Fibroblast of upper back skin (primary cell): ENCODE data around the gene ZNF678.
"Not testable (repeated sequence)": the region's sequence is repeated elsewhere in the genome, so short reads cannot be mapped to it uniquely, and the experiment has no call there.

Experiments used
- DNase-seq: peaks from one replicate; pipeline ENCODE4 v3.0.0-alpha.2; 2013

The ZNF678 gene

GRCh38 chr1:227556288-227556687 is 7.1 kb upstream of the ZNF678 start:
- DNase-seq: no peak

DNA sequence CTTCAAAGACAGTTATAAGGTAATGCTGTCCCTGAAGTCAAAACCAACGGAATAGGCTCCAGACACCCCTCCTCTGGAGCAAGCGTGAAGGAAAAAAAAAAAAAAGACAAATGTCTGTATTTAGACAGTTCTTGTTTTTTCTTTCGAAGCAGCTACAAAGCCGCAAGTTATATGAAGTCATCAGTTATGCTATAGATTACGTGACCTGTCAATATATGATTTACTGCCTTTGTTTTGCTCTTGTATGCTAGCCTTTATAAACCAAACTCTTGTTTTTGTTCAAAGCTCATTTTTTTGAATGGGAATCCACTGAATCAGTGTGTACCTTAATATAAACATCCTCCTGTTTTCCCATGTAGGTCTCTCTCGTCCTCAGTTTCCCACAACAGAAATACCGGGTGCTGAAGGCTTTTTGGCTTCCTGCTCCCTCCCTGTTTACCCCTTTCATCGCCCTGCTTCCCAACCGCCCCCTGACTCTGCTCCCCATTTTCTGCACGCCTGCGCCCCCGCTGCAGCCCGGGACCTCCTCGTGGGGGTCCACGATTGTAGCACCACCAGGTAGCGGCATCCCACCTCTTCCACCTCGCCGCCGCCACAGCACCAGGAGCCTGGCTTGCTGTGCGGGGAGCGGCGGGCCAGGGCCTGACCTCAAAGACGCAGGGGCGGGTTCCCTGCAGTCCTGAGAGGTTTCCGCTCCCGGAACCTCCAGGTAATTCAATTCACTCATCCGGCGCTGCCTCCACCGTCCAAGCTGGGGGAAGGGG is 5.2 kb upstream of the ZNF678 start:
- no peak for DNase-seq

DNA sequence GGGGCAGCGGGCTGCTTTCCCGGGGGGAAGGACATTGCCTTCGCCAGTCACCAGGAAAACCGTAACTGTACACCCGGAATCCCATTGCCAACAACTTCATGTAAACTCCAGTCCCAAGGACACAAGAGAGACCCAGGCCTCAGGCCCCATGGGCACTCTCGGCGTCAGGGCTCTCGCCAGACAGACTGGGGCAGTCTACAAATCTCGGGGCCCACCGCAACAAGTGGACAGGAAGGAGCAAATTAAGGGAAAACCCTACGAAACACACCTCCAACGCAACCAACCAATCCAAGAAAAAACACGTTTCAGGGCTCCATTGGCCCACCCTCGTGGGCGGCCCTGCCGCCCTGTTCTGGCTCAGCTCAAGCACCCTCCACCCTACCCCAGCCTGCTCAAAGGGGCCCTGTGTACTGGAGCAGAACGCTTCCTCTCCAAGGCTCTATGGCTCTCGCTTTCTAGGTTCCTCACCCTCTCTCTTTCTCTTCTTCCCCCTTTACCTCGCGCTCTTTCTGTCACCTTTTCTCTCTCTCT is 4.6 kb upstream of the ZNF678 start:
- no peak for DNase-seq

DNA sequence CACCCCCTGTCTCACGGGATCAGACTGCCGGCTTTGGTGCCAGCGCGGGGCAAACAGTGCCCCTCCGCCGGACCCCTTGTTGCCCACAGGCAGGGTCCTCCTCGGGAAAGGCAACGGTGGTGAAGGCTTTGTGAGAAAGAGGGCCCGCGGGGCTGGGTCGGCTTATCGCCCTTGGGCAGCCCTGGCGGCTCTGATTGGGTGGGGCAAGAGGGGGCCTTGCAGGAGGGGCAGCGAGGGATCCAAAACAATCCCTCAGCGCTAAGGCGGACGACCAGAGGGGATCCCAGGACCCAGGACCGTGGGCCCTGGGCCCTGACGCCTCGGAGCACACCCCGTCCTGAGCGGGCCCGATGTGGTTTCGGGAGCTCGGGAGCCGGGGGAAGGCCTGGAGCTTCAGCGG is 3.9 kb upstream of the ZNF678 start:
- no peak for DNase-seq

GRCh38 chr1:227559926-227560325 is 3.4 kb upstream of the ZNF678 start:
- no peak for DNase-seq

DNA sequence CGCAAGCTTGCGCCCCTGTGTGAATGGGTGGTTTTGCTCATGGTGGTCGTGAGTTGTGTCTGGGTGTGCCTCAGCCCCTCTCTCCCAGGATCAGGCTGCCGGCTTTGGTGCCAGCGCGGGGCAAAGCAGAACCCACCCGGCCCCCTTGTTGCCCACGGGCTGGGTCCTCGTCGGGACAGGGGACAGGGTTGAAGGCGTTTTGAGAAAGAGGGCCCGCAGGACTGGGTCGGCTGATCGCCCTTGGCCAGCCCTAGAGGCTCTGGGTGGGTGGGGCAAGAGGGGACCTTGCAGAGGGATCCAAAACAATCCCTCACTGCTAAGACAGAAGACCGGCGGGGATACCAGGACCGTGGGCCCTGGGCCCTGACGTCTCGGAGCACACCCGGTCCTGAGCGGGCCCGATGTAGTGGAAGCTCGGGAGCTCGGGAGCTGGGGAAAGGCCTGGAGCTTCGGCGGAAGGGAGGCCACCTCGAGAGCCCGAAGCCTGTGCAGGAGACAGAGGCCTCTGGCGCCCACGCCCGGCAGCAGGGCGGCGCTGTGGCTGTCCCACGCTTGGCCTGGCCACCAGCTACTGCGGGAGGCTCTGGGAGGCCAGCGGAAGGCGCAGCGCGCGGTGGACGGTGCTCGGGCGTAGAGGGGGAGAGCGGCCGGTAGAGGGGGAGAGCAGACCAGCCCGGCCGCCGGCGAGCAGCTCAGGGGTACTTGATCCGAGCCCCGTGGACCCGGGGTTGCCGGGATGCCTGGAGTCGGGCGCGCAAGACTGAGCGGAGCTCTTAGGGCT is 2.8 kb upstream of the ZNF678 start:
- DNase-seq: no peak

DNA sequence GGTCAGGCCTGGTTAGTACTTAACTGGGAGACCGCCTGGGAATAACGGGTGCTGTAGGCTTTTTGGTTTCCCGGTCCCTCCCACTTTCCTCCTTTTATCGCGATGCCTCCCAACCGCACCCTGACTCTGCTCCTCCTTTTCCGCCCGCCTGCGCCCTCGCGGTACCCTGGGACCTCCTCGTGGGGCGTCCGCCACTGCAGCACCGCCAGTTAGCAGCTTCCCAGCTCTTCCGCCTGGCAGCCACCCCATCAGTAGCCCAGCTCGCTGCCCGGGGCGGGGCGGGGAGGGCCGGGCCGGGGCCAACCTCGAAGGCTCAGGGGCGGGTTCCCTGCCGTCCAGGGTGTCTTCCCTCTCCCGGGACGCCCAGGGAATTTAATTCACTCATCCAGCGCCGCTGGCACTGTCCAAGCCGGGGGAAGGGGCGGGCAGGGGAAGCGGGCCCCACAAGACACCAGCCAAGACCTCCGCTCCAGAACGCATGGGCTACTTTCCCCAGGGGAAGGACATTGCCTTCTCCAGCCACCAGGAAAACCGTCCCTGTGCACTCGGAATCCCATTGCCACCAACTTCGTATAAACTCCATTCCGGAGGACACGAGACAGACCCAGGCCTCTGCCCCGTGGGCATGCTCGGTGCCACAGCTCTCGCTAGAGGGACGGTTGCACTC is 2.0 kb upstream of the ZNF678 start:
- DNase-seq: no peak

GRCh38 chr1:227562037-227562436 is 1.3 kb upstream of the ZNF678 start:
- DNase-seq: no peak

DNA sequence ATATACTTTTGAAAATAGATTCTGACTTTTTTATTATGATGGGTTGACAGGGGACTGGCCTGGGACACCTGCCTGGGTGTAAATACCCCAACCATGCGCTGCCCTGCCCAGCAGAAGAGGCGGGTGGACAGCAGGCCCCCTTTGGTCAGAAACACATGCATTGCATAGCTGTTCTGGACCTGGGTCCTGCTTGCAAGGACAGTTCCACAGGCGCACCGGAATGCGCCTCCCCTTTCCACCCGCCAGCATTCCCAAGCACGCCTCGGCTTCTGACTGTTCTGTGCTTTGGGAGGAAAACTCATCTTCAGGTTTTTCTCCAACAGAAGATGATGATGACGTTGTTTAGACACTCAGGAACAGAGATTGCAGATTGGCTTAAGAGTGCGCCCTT is 428 bp upstream of the ZNF678 start:
- DNase-seq: no peak

DNA sequence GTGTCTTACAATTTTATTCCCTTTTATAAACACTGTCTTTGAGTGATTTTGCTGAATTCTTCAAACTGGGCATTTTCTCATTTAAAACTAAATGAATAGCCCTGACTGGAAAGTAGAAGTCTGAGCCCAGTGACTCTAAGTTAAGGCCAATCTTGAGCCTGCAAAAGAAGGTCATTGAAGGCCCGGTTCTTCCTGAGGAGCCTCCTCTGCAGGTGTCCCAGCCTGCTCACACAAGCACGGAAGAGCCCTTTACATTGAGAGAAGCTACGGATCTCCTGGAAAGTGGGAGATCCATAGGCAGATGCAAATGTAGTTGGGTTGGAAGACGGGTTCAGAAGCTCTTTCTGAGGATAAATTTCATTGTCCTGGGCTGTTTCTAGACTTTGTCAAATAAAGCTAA is 3.9 kb downstream of the ZNF678 start:
- DNase-seq: no peak

- no peak for DNase-seq
Observed at GRCh38 chr1:227568593-227568992, 5.2 kb downstream of the ZNF678 start.

GRCh38 chr1:227572752-227573151 is 9.4 kb downstream of the ZNF678 start:
- no peak for DNase-seq

DNA sequence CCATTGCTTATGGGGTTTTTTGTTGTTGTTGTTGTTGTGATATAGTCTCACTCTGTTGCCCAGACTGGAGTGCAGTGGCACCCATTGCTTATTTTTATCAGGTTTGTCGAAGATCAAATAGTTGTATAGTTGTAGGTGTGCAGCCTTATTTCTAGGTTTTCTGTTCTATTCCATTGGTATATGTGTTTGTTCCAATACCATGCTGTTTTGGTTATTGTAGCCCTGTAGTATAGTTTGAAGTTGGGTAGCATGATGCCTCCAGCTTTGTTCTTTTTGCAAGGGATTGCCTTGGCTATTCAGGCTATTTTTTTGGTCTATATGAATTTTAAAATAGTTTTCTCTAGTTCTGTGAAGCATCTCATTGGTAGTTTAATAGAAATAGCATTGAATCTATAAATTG is 11.6 kb downstream of the ZNF678 start:
- DNase-seq: no peak

DNA sequence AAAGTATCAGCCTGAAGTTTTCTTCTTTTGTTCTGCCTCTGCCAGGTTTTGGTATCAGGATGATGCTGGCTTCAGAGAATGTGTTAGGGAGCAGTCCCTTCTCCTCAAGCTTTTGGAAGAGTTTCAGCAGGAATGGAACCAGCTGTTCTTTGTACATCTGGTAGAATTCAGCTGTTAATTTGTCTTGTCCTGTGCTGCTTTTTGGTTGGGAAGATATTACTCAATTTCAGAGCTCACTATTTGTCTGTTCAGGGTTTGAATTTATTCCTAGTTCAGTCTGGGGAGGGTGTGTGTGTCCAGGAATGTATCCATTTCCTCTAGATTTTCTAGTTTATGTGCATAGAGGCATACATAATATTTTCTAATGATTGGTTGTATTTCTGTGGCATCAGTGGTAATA is 12.8 kb downstream of the ZNF678 start:
- DNase-seq: no peak

GRCh38 chr1:227577500-227577899 is 14.1 kb downstream of the ZNF678 start:
- no peak for DNase-seq

- DNase-seq: no peak
Observed at GRCh38 chr1:227583354-227583753, 20.0 kb downstream of the ZNF678 start.

DNA sequence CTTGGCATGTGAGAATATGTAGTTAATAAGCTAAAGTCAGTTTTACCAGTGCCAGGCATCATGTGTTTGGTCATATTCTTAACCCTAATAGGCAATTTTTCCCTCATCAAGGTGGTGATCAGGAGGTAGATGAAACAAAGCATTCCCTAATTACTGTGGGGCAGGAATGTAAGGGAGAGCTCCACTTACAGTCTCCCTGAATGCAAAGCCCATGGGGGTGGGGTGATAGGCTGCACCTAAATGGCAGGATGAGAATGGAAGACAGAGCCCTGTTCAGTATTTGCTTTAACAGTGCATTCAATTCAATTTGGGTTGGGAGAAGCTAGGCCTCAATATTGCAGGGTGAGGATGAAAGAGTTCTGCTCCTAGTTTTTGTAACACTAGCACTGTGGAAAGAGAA is 23.4 kb downstream of the ZNF678 start:
- DNase-seq: no peak

- DNase-seq: no peak
Observed at GRCh38 chr1:227587968-227588367, 24.6 kb downstream of the ZNF678 start.

- DNase-seq: not testable (repeated sequence)
Observed at GRCh38 chr1:227588769-227589168, 25.4 kb downstream of the ZNF678 start.

GRCh38 chr1:227589777-227590176 is 26.4 kb downstream of the ZNF678 start:
- DNase-seq: not testable (repeated sequence)

GRCh38 chr1:227596222-227596621 is 32.9 kb downstream of the ZNF678 start:
- DNase-seq: not testable (repeated sequence)

DNA sequence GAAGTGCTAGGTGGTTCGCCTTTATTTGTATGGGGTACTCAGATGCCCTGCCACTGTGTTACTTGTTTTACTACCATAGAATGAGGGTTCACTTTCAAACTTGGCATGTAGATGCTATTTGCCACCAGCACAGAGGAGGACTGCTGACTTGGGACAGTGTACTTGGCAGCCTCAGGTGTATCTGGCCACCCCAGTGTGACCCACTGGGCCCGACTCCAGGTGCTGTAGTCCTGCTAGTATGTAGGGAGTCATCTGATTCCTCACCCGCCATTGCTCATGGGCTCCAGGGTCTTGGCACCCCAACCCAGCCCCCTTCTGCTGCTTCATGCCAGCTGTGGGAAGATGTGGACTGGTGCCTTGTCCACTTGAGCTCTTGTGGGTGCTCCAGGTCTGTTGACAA is 40.0 kb downstream of the ZNF678 start:
- no peak for DNase-seq

DNA sequence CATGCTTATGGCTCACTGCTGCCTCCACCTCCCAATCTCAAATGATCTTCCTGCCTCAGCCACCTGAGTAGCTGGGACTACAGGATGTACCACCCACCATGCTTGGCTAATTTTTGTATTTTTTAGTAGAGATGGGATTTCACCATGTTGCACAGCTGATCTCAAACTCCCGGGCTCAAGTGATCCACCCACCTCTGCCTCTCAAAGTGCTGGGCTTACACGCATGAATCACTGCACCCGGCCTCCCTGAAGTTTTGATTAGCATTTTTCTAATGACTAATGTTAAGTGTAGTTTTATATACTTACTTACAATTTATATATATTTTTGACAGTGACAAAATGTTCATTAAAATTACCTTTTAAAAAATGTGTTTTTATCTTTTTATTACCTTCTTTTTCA is 41.1 kb downstream of the ZNF678 start:
- DNase-seq: no peak

- DNase-seq: not testable (repeated sequence)
Observed at GRCh38 chr1:227606271-227606670, 42.9 kb downstream of the ZNF678 start.
